ENCODE data around the gene MDM2. TPM values are rescaled to one million over a fixed set of nuclear protein-coding genes. Genes with fewer than 3 reads are reported as not detected.

The MDM2 gene
- total RNA-seq, 4 donors from 2014 or later: 47.5 to 79.2 (median 57.4) TPM

GRCh38 chr12:68792952-68793351 is 15.0 kb upstream of the MDM2 start:
- H3K9me3 ChIP-seq: no peaks in the 10 kb centered on the region
- no peaks in the 10 kb centered on the region for H3K36me3 ChIP-seq
- H3K4me3 ChIP-seq: no peak overlapping the region
- H3K27me3 ChIP-seq: no peaks in the 10 kb centered on the region
- no peaks in the 10 kb centered on the region for H3K4me1 ChIP-seq
- no peak overlapping the region for H3K27ac ChIP-seq
- TF ChIP-seq EP300 (IDR thresholded peaks at IDR 0.05) (no peak), POLR2A (IDR thresholded peaks at IDR 0.05) (no peak), CTCF (IDR thresholded peaks at IDR 0.05) (no peak), POLR2AphosphoS5 (IDR thresholded peaks at IDR 0.05) (no peak)
- ATAC-seq: no peak
- 83 to 94% methylated on average over 2 of the region's 2 CpGs for WGBS, 2 donors (ENCODE audit: low coverage in 1 of 2)

GRCh38 chr12:68793436-68793835 is 14.5 kb upstream of the MDM2 start:
- H3K36me3 ChIP-seq: no peaks in the 10 kb centered on the region
- TF ChIP-seq POLR2A (IDR thresholded peaks at IDR 0.05) (no peak), POLR2AphosphoS5 (IDR thresholded peaks at IDR 0.05) (no peak), CTCF (IDR thresholded peaks at IDR 0.05) (no peak), EP300 (IDR thresholded peaks at IDR 0.05) (no peak)
- no peak overlapping the region for H3K4me3 ChIP-seq
- no peaks in the 10 kb centered on the region for H3K4me1 ChIP-seq
- ATAC-seq: no peak
- WGBS, 2 donors (ENCODE audit: low coverage in 1 of 2): 75 to 100% methylated on average over 1 to 4 of the region's 4 CpGs
- H3K27me3 ChIP-seq: no peaks in the 10 kb centered on the region
- no peak overlapping the region for H3K27ac ChIP-seq
- no peaks in the 10 kb centered on the region for H3K9me3 ChIP-seq

- Histone ChIP-seq H3K4me3 (no peak overlapping the region), H3K27me3 (no peaks in the 10 kb centered on the region), H3K9me3 (no peaks in the 10 kb centered on the region), H3K4me1 (no peaks in the 10 kb centered on the region), H3K27ac (no peak overlapping the region), H3K36me3 (no peaks in the 10 kb centered on the region)
- no peak for TF ChIP-seq CTCF (IDR thresholded peaks at IDR 0.05)
- TF ChIP-seq POLR2AphosphoS5 (IDR thresholded peaks at IDR 0.05): no peak
- no peak for TF ChIP-seq POLR2A (IDR thresholded peaks at IDR 0.05)
- TF ChIP-seq EP300 (IDR thresholded peaks at IDR 0.05): no peak
- WGBS, 2 donors (ENCODE audit: low coverage in 1 of 2): 97 to 100% methylated on average over 3 of the region's 4 CpGs
- no peak for ATAC-seq
Observed at GRCh38 chr12:68793975-68794652, 13.9 kb upstream of the MDM2 start.

GRCh38 chr12:68794653-68795251 is 13.2 kb upstream of the MDM2 start:
- Histone ChIP-seq H3K4me3 (no peak overlapping the region), H3K36me3 (no peaks in the 10 kb centered on the region), H3K9me3 (no peaks in the 10 kb centered on the region), H3K27me3 (no peaks in the 10 kb centered on the region), H3K27ac (no peak overlapping the region), H3K4me1 (no peaks in the 10 kb centered on the region)
- TF ChIP-seq POLR2A (IDR thresholded peaks at IDR 0.05) (no peak), CTCF (IDR thresholded peaks at IDR 0.05) (no peak), EP300 (IDR thresholded peaks at IDR 0.05) (no peak), POLR2AphosphoS5 (IDR thresholded peaks at IDR 0.05) (no peak)
- 77 to 100% methylated on average over 1 to 3 of the region's 3 CpGs for WGBS, 2 donors (ENCODE audit: low coverage in 1 of 2)
- ATAC-seq: no peak

GRCh38 chr12:68796399-68796798 is 11.6 kb upstream of the MDM2 start:
- Histone ChIP-seq H3K36me3 (no peaks in the 10 kb centered on the region), H3K4me3 (no peak overlapping the region), H3K27me3 (no peaks in the 10 kb centered on the region), H3K4me1 (no peaks in the 10 kb centered on the region), H3K9me3 (no peaks in the 10 kb centered on the region), H3K27ac (no peak overlapping the region)
- 93 to 100% methylated on average over 4 to 14 of the region's 15 CpGs for WGBS, 2 donors (ENCODE audit: low coverage in 1 of 2)
- TF ChIP-seq EP300 (IDR thresholded peaks at IDR 0.05): no peak
- no peak for TF ChIP-seq POLR2A (IDR thresholded peaks at IDR 0.05)
- no peak for TF ChIP-seq POLR2AphosphoS5 (IDR thresholded peaks at IDR 0.05)
- no peak for TF ChIP-seq CTCF (IDR thresholded peaks at IDR 0.05)
- ATAC-seq: no peak

Measured in gastroesophageal sphincter (tissue), 4 donors.